ENCODE measurements around the gene PTK6. TPM values are rescaled to one million over a fixed set of nuclear protein-coding genes. Genes with fewer than 3 reads are reported as not detected.

PTK6 gene
- total and polyA plus RNA-seq, 2 of the 13 experiments (the other 11 are each of a cell fraction or from before 2014, with no cell fraction given) = 0.08 TPM; not detected in 1

DNA sequence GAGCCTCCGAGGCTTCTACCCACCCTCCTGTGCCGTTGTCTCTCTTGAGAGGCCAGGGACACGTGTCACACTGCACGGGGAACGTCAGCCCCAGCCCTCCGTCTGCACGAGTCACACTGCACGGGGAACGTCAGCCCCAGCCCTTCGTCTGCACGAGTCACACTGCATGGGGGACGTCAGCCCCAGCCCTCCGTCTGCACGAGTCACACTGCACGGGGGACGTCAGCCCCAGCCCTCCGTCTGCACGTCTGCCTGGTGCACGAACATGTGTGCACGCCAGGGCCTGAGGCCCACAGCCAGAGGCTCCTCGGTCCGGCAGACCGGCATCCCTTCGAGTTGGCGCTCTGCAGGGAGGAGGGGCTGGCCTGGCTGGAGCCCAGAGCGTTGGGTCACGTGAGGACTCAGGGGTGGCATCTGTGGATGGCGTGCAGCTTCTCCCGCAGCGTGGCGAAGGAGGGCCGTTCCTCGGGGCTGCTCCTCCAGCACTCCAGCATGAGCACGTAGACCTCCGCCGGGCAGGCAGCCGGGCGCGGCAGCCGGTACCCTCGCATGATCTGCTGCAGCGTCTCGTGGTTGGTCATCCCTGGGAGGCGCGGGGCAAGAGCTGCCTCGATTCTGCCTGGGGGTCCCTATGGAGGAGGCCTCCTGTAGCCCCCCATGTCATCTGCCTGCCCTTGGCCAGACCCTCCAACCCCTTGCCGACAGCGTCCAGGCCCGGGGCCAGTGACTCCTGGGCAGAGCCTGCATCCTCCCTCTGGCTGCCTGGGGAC is 3.4 kb upstream of the PTK6 start (continued):
- TF ChIP-seq ZNF160 (CRISPR knock-in tag; IDR thresholded peaks at IDR 0.05) (no peak; the same call in 1 of the 2 replicates), BHLHE40 (IDR thresholded peaks at IDR 0.05; ENCODE audit: low read length) (peak; percentile 76), HOXA9 (CRISPR knock-in tag; IDR thresholded peaks at IDR 0.05; ENCODE audit: borderline replicate concordance) (no peak), SALL1 (CRISPR knock-in tag; IDR thresholded peaks at IDR 0.05) (peak; percentile 49; the same call in 1 of the 2 replicates), SP4 (CRISPR knock-in tag; IDR thresholded peaks at IDR 0.05) (0 out of 2 replicates have a peak, but pooled peaks have one; percentile 21), ZNF224 (CRISPR knock-in tag; IDR thresholded peaks at IDR 0.05) (no peak), HDAC1 (CRISPR knock-in tag; IDR thresholded peaks at IDR 0.05) (0 out of 2 replicates have a peak, but pooled peaks have one; percentile 24), ZNF383 (CRISPR knock-in tag; IDR thresholded peaks at IDR 0.05; ENCODE audit: borderline replicate concordance) (0 out of 2 replicates have a peak, but pooled peaks have one; percentile 41), CREB1 (IDR thresholded peaks at IDR 0.05) (peak; percentile 47), CREB1 (CRISPR knock-in tag; IDR thresholded peaks at IDR 0.05) (no peak), REPIN1 (CRISPR knock-in tag; IDR thresholded peaks at IDR 0.05; ENCODE audit: borderline replicate concordance, low read depth) (no peak), MBD4 (IDR thresholded peaks at IDR 0.05; ENCODE audit: borderline replicate concordance, low read length) (no peak), ZMYM3 (CRISPR knock-in tag; IDR thresholded peaks at IDR 0.05) (no peak), ZNF672 (CRISPR knock-in tag; IDR thresholded peaks at IDR 0.05) (no peak), ZFP1 (CRISPR knock-in tag; IDR thresholded peaks at IDR 0.05) (no peak), ZFP82 (CRISPR knock-in tag; IDR thresholded peaks at IDR 0.05; ENCODE audit: borderline replicate concordance) (no peak), SRY (CRISPR knock-in tag; IDR thresholded peaks at IDR 0.05) (peak; percentile 28; the same call in 1 of the 2 replicates), REXO4 (CRISPR knock-in tag; IDR thresholded peaks at IDR 0.05; ENCODE audit: borderline replicate concordance) (no peak), RAD21 (CRISPR knock-in tag; IDR thresholded peaks at IDR 0.05) (0 out of 2 replicates have a peak, but pooled peaks have one; percentile 15)
- TF ChIP-seq, protein P1, sequence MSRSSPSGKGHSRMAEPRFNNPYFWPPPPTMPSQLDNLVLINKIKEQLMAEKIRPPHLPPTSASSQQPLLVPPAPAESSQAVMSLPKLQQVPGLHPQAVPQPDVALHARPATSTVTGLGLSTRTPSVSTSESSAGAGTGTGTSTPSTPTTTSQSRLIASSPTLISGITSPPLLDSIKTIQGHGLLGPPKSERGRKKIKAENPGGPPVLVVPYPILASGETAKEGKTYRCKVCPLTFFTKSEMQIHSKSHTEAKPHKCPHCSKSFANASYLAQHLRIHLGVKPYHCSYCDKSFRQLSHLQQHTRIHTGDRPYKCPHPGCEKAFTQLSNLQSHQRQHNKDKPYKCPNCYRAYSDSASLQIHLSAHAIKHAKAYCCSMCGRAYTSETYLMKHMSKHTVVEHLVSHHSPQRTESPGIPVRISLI (CRISPR knock-in tag; IDR thresholded peaks at IDR 0.05; ENCODE audit: borderline replicate concordance) = no peak
- TF ChIP-seq, protein P2, sequence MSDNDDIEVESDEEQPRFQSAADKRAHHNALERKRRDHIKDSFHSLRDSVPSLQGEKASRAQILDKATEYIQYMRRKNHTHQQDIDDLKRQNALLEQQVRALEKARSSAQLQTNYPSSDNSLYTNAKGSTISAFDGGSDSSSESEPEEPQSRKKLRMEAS (IDR thresholded peaks at IDR 0.05) = peak; percentile 69
- TF ChIP-seq, protein P3, sequence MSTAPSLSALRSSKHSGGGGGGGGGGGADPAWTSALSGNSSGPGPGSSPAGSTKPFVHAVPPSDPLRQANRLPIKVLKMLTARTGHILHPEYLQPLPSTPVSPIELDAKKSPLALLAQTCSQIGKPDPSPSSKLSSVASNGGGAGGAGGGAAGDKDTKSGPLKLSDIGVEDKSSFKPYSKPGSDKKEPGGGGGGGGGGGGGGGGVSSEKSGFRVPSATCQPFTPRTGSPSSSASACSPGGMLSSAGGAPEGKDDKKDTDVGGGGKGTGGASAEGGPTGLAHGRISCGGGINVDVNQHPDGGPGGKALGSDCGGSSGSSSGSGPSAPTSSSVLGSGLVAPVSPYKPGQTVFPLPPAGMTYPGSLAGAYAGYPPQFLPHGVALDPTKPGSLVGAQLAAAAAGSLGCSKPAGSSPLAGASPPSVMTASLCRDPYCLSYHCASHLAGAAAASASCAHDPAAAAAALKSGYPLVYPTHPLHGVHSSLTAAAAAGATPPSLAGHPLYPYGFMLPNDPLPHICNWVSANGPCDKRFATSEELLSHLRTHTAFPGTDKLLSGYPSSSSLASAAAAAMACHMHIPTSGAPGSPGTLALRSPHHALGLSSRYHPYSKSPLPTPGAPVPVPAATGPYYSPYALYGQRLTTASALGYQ (CRISPR knock-in tag; IDR thresholded peaks at IDR 0.05) = no peak
- TF ChIP-seq, protein P4, sequence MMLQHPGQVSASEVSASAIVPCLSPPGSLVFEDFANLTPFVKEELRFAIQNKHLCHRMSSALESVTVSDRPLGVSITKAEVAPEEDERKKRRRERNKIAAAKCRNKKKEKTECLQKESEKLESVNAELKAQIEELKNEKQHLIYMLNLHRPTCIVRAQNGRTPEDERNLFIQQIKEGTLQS (CRISPR knock-in tag; IDR thresholded peaks at IDR 0.05) = no peak
- TF ChIP-seq, protein P5, sequence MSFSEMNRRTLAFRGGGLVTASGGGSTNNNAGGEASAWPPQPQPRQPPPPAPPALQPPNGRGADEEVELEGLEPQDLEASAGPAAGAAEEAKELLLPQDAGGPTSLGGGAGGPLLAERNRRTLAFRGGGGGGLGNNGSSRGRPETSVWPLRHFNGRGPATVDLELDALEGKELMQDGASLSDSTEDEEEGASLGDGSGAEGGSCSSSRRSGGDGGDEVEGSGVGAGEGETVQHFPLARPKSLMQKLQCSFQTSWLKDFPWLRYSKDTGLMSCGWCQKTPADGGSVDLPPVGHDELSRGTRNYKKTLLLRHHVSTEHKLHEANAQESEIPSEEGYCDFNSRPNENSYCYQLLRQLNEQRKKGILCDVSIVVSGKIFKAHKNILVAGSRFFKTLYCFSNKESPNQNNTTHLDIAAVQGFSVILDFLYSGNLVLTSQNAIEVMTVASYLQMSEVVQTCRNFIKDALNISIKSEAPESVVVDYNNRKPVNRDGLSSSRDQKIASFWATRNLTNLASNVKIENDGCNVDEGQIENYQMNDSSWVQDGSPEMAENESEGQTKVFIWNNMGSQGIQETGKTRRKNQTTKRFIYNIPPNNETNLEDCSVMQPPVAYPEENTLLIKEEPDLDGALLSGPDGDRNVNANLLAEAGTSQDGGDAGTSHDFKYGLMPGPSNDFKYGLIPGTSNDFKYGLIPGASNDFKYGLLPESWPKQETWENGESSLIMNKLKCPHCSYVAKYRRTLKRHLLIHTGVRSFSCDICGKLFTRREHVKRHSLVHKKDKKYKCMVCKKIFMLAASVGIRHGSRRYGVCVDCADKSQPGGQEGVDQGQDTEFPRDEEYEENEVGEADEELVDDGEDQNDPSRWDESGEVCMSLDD (CRISPR knock-in tag; IDR thresholded peaks at IDR 0.05; ENCODE audit: borderline replicate concordance) = no peak

All from HepG2 (cell line).